H54 (cell line): ENCODE measurements around the gene GSTCD.
"Not testable (repeated sequence)": the region's sequence is repeated elsewhere in the genome, so short reads cannot be mapped to it uniquely, and the experiment has no call there.

Experiments
- DNase-seq: peaks from one replicate; pipeline ENCODE4 v3.0.0; 2011; ENCODE audit warnings: low spot score, mixed read lengths; ENCODE audit not compliant: insufficient read length
- FAIRE-seq: peaks from 3 replicates; lab custom pipeline; 2011; peaks lifted over from hg19 to GRCh38; lab: Jason Lieb, UNC
- POLR2A ChIP-seq: IDR thresholded peaks from 2 replicates; pipeline ENCODE4 v1.6.1; 2011; ENCODE audit warnings: low read depth, mild to moderate bottlenecking, low read length

GSTCD gene

GRCh38 chr4:105708181-105709080, at the start of gene GSTCD, which contains the start of gene INTS12:
GSTCD (plus strand) TSS chr4:105708784; CDS start chr4:105717614, 8,830 bp downstream.
INTS12 (minus strand) TSS chr4:105708689; CDS start chr4:105700005, 8,684 bp downstream.
- TF ChIP-seq POLR2A = peak; percentile 85
- DNase-seq = peak; percentile 32
- peak; percentile 15 for FAIRE-seq

DNA sequence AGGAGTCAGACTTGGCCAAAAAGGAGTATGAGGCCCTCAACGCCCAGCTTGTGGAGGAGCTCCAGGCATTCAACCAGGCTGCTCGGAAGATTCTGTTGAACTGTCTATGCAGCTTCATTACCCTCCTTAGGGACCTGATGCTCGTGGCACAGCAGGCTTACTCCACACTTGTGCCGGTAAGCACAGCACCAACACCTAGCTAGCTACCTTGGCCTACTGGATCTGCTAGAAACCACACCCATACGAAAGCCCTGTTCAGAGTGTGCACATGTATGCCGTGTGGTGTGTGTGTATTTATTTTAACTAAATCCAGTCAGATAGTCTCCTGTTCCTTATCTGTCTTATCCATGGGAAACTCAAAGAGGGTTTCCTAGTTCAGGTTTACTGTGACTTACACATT, 49.4 kb upstream of the GSTCD start:
- FAIRE-seq = no peak
- DNase-seq = no peak
- TF ChIP-seq POLR2A = no peak

DNA sequence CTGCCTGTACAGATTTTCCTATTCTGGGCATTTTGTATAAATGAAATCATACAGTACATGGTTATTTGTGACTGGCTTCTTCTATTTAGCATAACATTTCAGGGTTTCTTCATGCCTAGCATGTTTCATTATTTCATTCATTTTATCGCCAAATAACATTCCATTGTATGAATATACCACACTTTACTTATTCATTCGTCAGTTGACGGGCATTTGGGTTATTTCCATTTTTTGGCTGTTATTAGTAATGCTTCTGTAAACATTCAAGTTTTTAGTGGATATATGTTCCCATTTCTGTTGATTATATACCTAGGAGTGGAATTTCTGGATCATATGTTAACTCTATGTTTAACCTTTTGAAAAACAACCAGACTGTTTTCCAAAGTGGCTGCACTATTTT, 47.6 kb upstream of the GSTCD start:
- DNase-seq = no peak
- no peak for TF ChIP-seq POLR2A
- FAIRE-seq = no peak

DNA sequence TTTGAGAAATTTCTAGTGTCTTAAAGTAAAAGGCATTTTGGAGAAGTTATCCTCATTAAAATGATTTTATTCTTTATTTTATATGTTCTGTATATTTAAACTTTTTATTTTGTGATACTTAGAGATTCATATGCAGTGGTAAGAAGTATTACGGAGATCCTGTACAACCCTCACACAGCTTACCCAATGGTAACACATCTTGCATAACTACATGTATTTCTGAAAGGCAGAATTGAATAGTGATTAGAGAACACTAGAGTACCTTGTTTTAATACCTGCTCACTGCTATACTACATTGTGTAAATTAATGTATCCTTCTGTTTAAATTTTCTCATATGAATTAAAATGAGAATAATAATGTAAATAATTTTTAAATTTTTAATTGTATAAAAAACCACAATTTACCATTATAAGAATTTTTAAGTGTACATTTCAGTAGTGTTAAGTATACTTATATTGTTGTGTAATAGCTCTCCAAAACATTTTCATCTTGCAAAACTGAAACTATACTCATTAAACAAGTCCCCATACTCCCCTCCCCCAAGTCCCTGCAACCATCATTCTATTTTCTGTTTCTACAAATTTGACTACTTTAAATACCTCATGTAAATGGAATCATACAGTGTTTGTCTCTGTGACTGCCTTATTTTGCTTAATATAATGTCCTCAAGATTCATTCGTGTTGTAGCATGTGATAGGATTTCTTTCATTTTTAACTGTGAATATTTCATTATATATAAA, 45.5 kb upstream of the GSTCD start:
- FAIRE-seq = no peak
- TF ChIP-seq POLR2A = no peak
- DNase-seq = no peak

DNA sequence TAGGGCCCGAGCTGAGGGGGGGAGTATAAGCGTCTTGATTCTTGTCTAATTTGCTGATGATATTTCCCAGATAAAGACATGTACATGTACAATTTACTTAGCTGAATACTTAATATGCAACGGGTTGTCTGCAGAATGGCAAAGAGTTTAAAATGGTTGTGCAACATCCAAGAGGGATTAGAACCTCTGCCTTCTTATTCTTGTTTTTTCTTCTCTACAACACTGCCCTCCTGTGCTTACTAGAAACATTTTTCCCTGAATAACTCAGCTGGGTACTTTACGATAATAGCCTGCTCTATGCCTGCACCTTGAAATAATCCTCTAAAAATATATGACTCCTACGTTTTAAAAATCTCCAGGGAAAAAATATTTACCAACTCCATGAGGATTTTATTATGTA, 41.9 kb upstream of the GSTCD start:
- FAIRE-seq (peak; percentile 33), DNase-seq (no peak)
- no peak for TF ChIP-seq POLR2A

DNA sequence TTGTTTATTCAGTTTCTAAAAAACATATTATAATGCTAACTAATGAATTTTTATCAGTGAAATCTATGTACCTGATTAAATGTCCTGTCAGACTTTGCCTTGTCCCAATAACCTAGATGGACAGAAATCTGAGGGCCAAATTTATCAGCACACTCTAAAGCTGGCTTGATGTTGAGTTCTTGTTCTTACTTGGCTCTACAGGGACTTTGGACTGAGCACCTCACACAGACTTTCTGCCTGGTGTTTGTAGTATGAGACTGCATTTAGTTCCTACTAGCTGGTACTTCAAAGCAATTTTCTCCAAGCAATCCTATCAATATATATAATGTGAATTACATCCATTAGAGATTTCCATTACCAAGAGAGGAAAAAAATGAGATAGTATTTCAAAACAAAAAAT, 37.9 kb upstream of the GSTCD start:
- no peak for DNase-seq
- no peak for FAIRE-seq
- no peak for TF ChIP-seq POLR2A

DNA sequence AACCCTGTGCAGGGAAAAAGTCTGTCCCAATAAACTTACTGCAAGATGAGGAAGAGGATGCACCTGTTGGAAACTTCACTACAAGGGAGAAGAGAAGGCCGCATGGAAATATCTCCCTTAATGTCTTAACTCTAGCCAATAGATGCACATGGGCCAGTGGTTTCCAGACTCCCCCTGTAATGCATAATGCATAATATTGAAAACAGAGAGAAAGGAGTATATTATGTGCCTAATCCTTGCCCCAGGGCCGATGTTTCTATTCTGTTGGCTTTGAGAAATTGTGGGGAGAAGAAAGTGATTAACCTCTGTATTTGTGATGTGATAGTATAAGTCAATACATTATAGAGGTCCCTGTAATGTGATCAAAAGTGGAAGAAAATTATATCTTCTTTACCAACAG, 37.3 kb upstream of the GSTCD start:
- no peak for FAIRE-seq
- DNase-seq = no peak
- TF ChIP-seq POLR2A = no peak

DNA sequence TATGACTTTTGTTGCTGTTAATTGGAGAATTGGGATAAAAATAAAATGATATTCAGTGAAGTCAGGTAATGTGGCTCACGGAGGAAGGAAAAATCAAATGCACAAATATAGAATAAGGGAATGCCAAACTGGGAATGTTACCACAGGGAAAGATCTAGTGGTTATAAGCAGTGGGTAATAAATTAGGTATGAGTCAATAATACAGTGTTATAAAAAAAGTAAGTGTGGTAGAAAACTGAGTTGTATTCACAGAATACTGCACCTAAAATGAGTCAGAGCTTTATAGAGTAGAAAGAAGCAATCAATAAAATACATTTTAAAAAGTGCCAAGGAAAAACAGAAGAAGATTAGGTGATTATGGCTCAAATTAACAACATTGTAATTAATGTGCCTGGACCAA, 34.6 kb upstream of the GSTCD start:
- DNase-seq = no peak
- no peak for TF ChIP-seq POLR2A
- FAIRE-seq = no peak

DNA sequence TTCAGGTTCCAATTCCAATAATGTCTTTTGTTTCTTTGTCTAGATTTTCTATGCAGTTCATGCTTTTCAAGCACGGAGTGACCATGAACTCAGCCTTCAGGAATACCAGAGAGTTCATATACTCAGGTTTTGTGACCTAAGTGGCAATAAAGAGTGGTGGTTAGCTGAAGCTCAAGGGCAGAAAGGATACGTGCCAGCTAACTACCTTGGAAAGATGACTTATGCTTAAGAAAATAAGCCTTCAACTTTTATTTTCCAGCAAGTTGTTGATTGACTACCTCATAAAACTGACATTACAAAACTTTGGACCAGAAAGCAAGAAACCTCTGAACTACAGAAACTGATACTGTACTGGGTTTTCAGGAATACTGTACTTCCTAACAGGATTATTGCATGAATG, 30.9 kb upstream of the GSTCD start:
- no peak for TF ChIP-seq POLR2A
- no peak for FAIRE-seq
- no peak for DNase-seq

- no peak for TF ChIP-seq POLR2A
- DNase-seq = no peak
- no peak for FAIRE-seq
Measured at GRCh38 chr4:105679186-105679585, 29.4 kb upstream of the GSTCD start.

DNA sequence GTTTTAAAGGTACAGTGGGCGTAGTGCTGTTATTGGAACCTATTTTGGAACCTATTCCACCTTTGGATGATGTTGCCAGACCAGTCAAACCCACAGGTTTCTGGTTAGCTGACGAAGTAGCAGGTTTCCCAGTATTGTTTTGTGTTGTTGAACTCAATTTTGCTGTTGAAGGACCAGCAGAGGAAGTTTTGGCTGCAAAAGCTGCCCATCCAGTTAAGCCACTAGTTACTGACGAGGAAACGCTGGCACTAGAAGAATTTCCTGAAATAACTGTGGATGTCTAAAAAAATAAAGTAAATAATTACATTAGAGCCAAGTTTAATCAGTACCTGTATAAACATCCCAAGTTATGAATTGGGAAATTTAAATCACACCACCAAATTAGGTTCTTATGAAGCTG, 25.5 kb upstream of the GSTCD start:
- FAIRE-seq = no peak

GRCh38 chr4:105686571-105686970, 22.0 kb upstream of the GSTCD start:
- no peak for TF ChIP-seq POLR2A
- FAIRE-seq (no peak), DNase-seq (no peak)

More for the DNA sequence above, 25.5 kb upstream of the GSTCD start:
- DNase-seq = no peak
- TF ChIP-seq POLR2A = no peak

- not testable (repeated sequence) for FAIRE-seq, DNase-seq
Measured at GRCh38 chr4:105694812-105695211, 13.8 kb upstream of the GSTCD start.

DNA sequence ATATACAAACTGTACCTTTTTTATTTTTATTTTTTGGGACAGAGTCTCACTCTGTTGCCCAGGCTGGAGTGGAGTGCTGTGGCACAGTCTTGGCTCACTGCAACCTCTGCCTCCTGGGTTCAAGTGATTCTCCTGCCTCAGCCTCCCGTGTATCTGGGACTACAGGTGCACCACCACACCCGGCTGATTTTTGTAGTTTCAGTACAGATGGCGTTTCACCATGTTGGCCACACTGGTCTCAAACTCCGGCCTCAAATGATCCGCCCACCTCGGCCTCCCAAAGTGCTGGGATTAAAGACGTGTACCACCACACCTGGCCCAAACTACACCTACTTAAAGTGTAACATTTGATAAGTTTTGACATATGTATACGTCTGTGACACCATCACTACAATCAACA, 12.8 kb upstream of the GSTCD start:
- not testable (repeated sequence) for FAIRE-seq, DNase-seq
